HG03196 (cell line): ENCODE measurements around the gene PTPRN2.
"Not testable (repeated sequence)": the region's sequence is repeated elsewhere in the genome, so short reads cannot be mapped to it uniquely, and the experiment has no call there.

Source experiments
- ATAC-seq: cut with Tn5 transposase; IDR thresholded peaks from one replicate; pipeline ENCODE4 v1.9.1; 2021; ENCODE audit not compliant: unreplicated experiment

Gene PTPRN2

GRCh38 chr7:158405771-158406170 is 181.9 kb downstream of the PTPRN2 start:
- ATAC-seq = not testable (repeated sequence)

- ATAC-seq = no peak
Measured at GRCh38 chr7:158405324-158405723, 182.3 kb downstream of the PTPRN2 start.

- ATAC-seq = no peak
Measured at GRCh38 chr7:158404031-158404761, 183.4 kb downstream of the PTPRN2 start.

GRCh38 chr7:158403013-158403821 is 184.4 kb downstream of the PTPRN2 start:
- no peak for ATAC-seq

GRCh38 chr7:158402471-158402870 is 185.2 kb downstream of the PTPRN2 start:
- ATAC-seq = no peak

- ATAC-seq = no peak
Measured at GRCh38 chr7:158401826-158402225, 185.8 kb downstream of the PTPRN2 start.

GRCh38 chr7:158401295-158401694 is 186.3 kb downstream of the PTPRN2 start:
- ATAC-seq = no peak

- no peak for ATAC-seq
Measured at GRCh38 chr7:158400601-158401225, 186.9 kb downstream of the PTPRN2 start.

- no peak for ATAC-seq
Measured at GRCh38 chr7:158399762-158400161, 187.9 kb downstream of the PTPRN2 start.

GRCh38 chr7:158398750-158399149 is 188.9 kb downstream of the PTPRN2 start:
- no peak for ATAC-seq

GRCh38 chr7:158397885-158398284 is 189.7 kb downstream of the PTPRN2 start:
- ATAC-seq = no peak

GRCh38 chr7:158396982-158397862 is 190.4 kb downstream of the PTPRN2 start:
- ATAC-seq = no peak

- no peak for ATAC-seq
Measured at GRCh38 chr7:158396301-158396905, 191.2 kb downstream of the PTPRN2 start.

- no peak for ATAC-seq
Measured at GRCh38 chr7:158395780-158396278, 191.8 kb downstream of the PTPRN2 start.

- ATAC-seq = no peak
Measured at GRCh38 chr7:158395349-158395748, 192.3 kb downstream of the PTPRN2 start.

GRCh38 chr7:158394936-158395335 is 192.7 kb downstream of the PTPRN2 start:
- no peak for ATAC-seq

- no peak for ATAC-seq
Measured at GRCh38 chr7:158393926-158394625, 193.5 kb downstream of the PTPRN2 start.

GRCh38 chr7:158392251-158392650 is 195.4 kb downstream of the PTPRN2 start:
- no peak for ATAC-seq

GRCh38 chr7:158391541-158391940 is 196.1 kb downstream of the PTPRN2 start:
- ATAC-seq = no peak

- ATAC-seq = no peak
Measured at GRCh38 chr7:158391141-158391540, 196.5 kb downstream of the PTPRN2 start.
